Fibroblast of lung (primary cell): ENCODE measurements around the gene AGAP1. TPM values are rescaled to one million over a fixed set of nuclear protein-coding genes. Genes with fewer than 3 reads are reported as not detected.

ENCODE experiments used
- DNase-seq, 2 donors: peaks; one replicate each; pipeline versions ENCODE4 v3.0.0 to v3.0.0-alpha.2; 2010; ENCODE audit warnings: low read depth in 2 of 2
- H2AFZ ChIP-seq: 2 replicates; pipeline ENCODE4 v1.5.1; 2012; ENCODE audit warnings: low read length, control low read depth, inconsistent platforms
- H3K27ac ChIP-seq: 2 replicates; pipeline ENCODE4 v1.5.1; 2011; ENCODE audit warnings: low read length, control low read depth; ENCODE audit not compliant: insufficient read depth
- H3K27me3 ChIP-seq: 2 replicates; pipeline ENCODE4 v1.5.1; 2011; ENCODE audit warnings: mild to moderate bottlenecking, low read length; ENCODE audit not compliant: control insufficient read depth, insufficient read depth
- H3K36me3 ChIP-seq: 2 replicates; pipeline ENCODE4 v1.5.1; 2011; ENCODE audit warnings: low read length; ENCODE audit not compliant: control insufficient read depth, insufficient read depth
- H3K4me1 ChIP-seq: 2 replicates; pipeline ENCODE4 v1.5.1; 2011; ENCODE audit warnings: low read length; ENCODE audit not compliant: control insufficient read depth, insufficient read depth; ENCODE audit errors: extremely low read depth
- H3K4me2 ChIP-seq: 2 replicates; pipeline ENCODE4 v1.5.1; 2011; ENCODE audit warnings: low read length, control low read depth; ENCODE audit not compliant: insufficient read depth; ENCODE audit errors: extremely low read depth
- H3K4me3 ChIP-seq, 4 experiments: fragments of 200-600 bp in 1 of 4; sonication (generic) in 1 of 4; replicated peaks in 1 of 4; 2 replicates each; pipeline ENCODE4 v1.5.1; 2011 to 2016; ENCODE audit warnings: low read length in 4 of 4, low read depth in 3 of 4, mild to moderate bottlenecking in 3 of 4, control low read depth in 2 of 4, inconsistent platforms in 1 of 4, mixed read lengths in 1 of 4; ENCODE audit not compliant: insufficient read depth in 1 of 4; ENCODE audit errors: control extremely low read depth in 1 of 4
- H3K79me2 ChIP-seq: 2 replicates; pipeline ENCODE4 v1.5.1; 2012; ENCODE audit warnings: mild to moderate bottlenecking, low read length, inconsistent platforms; ENCODE audit not compliant: control insufficient read depth, insufficient read depth
- H3K9ac ChIP-seq: 2 replicates; pipeline ENCODE4 v1.5.1; 2011; ENCODE audit warnings: mild to moderate bottlenecking, low read length, control low read depth; ENCODE audit not compliant: insufficient read depth
- H3K9me3 ChIP-seq: 2 replicates; pipeline ENCODE4 v1.5.1; 2012; ENCODE audit warnings: low read depth, low read length; ENCODE audit not compliant: control insufficient read depth, insufficient read depth
- H4K20me1 ChIP-seq: 2 replicates; pipeline ENCODE4 v1.5.1; 2011; ENCODE audit warnings: low read length; ENCODE audit not compliant: control insufficient read depth, insufficient read depth; ENCODE audit errors: extremely low read depth
- EZH2 ChIP-seq: IDR thresholded peaks from 2 replicates; pipeline ENCODE4 v1.5.1; 2012; ENCODE audit warnings: low read length, control low read depth, mild to moderate bottlenecking; ENCODE audit errors: missing control alignments
- polyA plus RNA-seq, 2 donors: library from polyadenylated mRNA; depleted of rRNA in 1 of 2; stranded (reverse) in 1 of 2; unstranded in 1 of 2; fragments of >200 nt; gene quantifications; 2 replicates each; pipeline ENCODE4 v1.2.1, GENCODE V29; 2011 to 2012; ENCODE audit warnings: missing spikeins in 1 of 2
- total RNA-seq: library from RNA; depleted of rRNA; stranded (reverse); fragments of >200 nt; gene quantifications from 2 replicates; pipeline ENCODE4 v1.2.1, GENCODE V29; 2014
- TF ChIP-seq, protein P1 (sequence below), 2 donors: IDR thresholded peaks in 1 of 2; conservative IDR thresholded peaks in 1 of 2; 1 replicate in 1 of 2; 2 replicates in 1 of 2; pipeline ENCODE4 v1.5.1; 2011 to 2012; ENCODE audit warnings: low read length in 2 of 2, control low read depth in 1 of 2, inconsistent platforms in 1 of 2, low read depth in 1 of 2, mild to moderate bottlenecking in 1 of 2

The AGAP1 gene
- total and polyA plus RNA-seq, 2 donors (not counting 1 experiment from before 2014, with no cell fraction given), result 10.6 to 14.0 TPM

DNA sequence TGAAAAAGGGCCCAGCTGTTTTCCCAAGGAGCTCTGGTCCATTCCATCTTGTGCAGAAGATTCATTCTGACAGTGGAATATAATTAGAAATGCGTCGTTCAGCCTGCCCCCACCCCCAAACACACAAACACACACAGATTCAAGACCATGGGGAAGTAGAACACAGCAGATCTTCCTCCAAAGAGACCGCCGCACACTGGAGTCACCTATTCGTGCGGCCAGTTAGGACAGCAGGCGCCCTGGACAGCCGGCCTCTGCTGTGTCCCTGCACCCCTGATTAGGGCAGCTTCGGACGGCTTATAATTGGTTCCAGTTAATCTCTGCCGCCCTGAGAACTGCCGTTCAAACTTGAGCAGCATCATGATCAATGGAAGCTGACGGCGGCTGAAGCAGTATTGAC lies 558.4 kb downstream of the AGAP1 start:
- Histone ChIP-seq H3K79me2 (no peaks in the 10 kb centered on the region), H3K4me2 (no peak overlapping the region), H4K20me1 (no peaks in the 10 kb centered on the region), H3K36me3 (no peaks in the 10 kb centered on the region), H3K27ac (no peak overlapping the region), H3K4me3 (no peak overlapping the region), H3K27me3 (no peaks in the 10 kb centered on the region), H3K9ac (no peak overlapping the region), H2AFZ (no peak overlapping the region), H3K4me1 (no peaks in the 10 kb centered on the region), H3K9me3 (no peaks in the 10 kb centered on the region)
- no peak for DNase-seq
- TF ChIP-seq, protein P1, sequence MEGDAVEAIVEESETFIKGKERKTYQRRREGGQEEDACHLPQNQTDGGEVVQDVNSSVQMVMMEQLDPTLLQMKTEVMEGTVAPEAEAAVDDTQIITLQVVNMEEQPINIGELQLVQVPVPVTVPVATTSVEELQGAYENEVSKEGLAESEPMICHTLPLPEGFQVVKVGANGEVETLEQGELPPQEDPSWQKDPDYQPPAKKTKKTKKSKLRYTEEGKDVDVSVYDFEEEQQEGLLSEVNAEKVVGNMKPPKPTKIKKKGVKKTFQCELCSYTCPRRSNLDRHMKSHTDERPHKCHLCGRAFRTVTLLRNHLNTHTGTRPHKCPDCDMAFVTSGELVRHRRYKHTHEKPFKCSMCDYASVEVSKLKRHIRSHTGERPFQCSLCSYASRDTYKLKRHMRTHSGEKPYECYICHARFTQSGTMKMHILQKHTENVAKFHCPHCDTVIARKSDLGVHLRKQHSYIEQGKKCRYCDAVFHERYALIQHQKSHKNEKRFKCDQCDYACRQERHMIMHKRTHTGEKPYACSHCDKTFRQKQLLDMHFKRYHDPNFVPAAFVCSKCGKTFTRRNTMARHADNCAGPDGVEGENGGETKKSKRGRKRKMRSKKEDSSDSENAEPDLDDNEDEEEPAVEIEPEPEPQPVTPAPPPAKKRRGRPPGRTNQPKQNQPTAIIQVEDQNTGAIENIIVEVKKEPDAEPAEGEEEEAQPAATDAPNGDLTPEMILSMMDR (conservative IDR thresholded peaks at IDR 0.05 in 1 of 2, IDR thresholded peaks at IDR 0.05 in 1 of 2; ENCODE audit: low read depth in 1 of 2, low read length in 2 of 2), result no peak
- TF ChIP-seq EZH2, result no peak

- Histone ChIP-seq H3K9me3 (no peaks in the 10 kb centered on the region), H3K9ac (no peak overlapping the region), H3K79me2 (no peaks in the 10 kb centered on the region), H3K27me3 (no peaks in the 10 kb centered on the region), H3K36me3 (no peaks in the 10 kb centered on the region), H3K4me3 (no peak overlapping the region), H3K27ac (no peak overlapping the region), H4K20me1 (no peaks in the 10 kb centered on the region), H3K4me2 (no peak overlapping the region), H2AFZ (no peak overlapping the region), H3K4me1 (no peaks in the 10 kb centered on the region)
- TF ChIP-seq, protein P1 (conservative IDR thresholded peaks at IDR 0.05 in 1 of 2, IDR thresholded peaks at IDR 0.05 in 1 of 2; ENCODE audit: low read depth in 1 of 2, low read length in 2 of 2), result no peak
- TF ChIP-seq EZH2, result no peak
- DNase-seq, result no peak
These were observed 559.3 kb downstream of the AGAP1 start for GRCh38 chr2:236052926-236053821.

DNA sequence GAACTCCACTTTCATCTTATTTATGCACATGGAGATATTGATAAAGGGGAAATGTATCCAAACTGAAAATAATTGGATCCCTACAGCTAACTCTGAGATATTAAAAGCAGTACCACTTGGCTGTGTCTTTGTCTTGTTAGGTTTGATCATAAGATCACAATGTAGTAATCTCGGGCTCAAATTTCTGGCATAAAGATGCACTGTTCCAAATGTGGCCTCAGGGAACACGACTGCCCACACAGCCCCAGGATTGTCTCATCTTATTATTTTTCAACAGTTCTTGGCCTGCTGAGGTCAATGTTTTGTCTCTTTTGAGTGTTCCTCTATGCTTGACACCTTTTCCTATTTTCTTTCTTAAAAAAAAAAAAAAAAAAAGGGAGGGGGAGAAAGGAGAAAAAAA lies 560.3 kb downstream of the AGAP1 start:
- no peaks in the 10 kb centered on the region for H4K20me1 ChIP-seq
- no peaks in the 10 kb centered on the region for H3K4me1 ChIP-seq
- no peaks in the 10 kb centered on the region for H3K27me3 ChIP-seq
- no peak overlapping the region for H3K9ac ChIP-seq
- no peak overlapping the region for H3K27ac ChIP-seq
- no peak overlapping the region for H3K4me2 ChIP-seq
- H3K4me3 ChIP-seq, result no peak overlapping the region
- no peaks in the 10 kb centered on the region for H3K36me3 ChIP-seq
- H3K79me2 ChIP-seq, result no peaks in the 10 kb centered on the region
- no peak overlapping the region for H2AFZ ChIP-seq
- no peak for TF ChIP-seq EZH2
- TF ChIP-seq, protein P1 (conservative IDR thresholded peaks at IDR 0.05 in 1 of 2, IDR thresholded peaks at IDR 0.05 in 1 of 2; ENCODE audit: low read depth in 1 of 2, low read length in 2 of 2), result no peak
- no peaks in the 10 kb centered on the region for H3K9me3 ChIP-seq
- no peak for DNase-seq
